K562 (cell line): ENCODE measurements around the gene GAB1.
A peak's percentile ranks its signal among the peaks of the same experiment; 100 is the strongest.

ENCODE experiments used
- ATF2 ChIP-seq: sonication (generic); formaldehyde crosslinking; IDR thresholded peaks from 2 replicates; pipeline ENCODE4 v1.8.1; 2022; ENCODE audit warnings: missing genetic modification reagents
- CC2D1A ChIP-seq: fragments of 450-650 bp; IDR thresholded peaks from 2 replicates; pipeline ENCODE4 v1.6.1; 2017; ENCODE audit warnings: mild to moderate bottlenecking
- CTCF ChIP-seq, 3 experiments: IDR thresholded peaks in 2 of 3; conservative IDR thresholded peaks in 1 of 3; 2 replicates each; pipeline ENCODE4 v1.5.1; 2011 to 2012; ENCODE audit warnings: low read length in 3 of 3, mild to moderate bottlenecking in 3 of 3, control low read depth in 2 of 3, improper control_type of control experiment in 1 of 3, inconsistent platforms in 1 of 3, low read depth in 1 of 3, mixed read lengths in 1 of 3, moderate library complexity in 1 of 3; ENCODE audit not compliant: insufficient read depth in 2 of 3
- E2F5 ChIP-seq: sonication (generic); formaldehyde crosslinking; IDR thresholded peaks from 2 replicates; pipeline ENCODE4 v1.8.0; 2022; ENCODE audit warnings: mild to moderate bottlenecking, missing genetic modification reagents
- ETV6 ChIP-seq, 3 experiments: fragments of 150-350 bp in 1 of 3; sonication (generic) in 1 of 3; formaldehyde crosslinking in 1 of 3; IDR thresholded peaks; 2 replicates each; pipeline versions ENCODE4 v1.6.1 to v1.8.0; 2014 to 2022; ENCODE audit warnings: borderline replicate concordance in 2 of 3, low read depth in 2 of 3, antibody characterized with exemption in 1 of 3, low read length in 1 of 3, mild to moderate bottlenecking in 1 of 3, missing genetic modification reagents in 1 of 3
- HCFC1 ChIP-seq: IDR thresholded peaks from 2 replicates; pipeline ENCODE4 v1.6.1; 2012; ENCODE audit warnings: low read depth, low read length, improper control_type of control experiment
- IRF1 ChIP-seq: sonication (generic); formaldehyde crosslinking; IDR thresholded peaks from 2 replicates; pipeline ENCODE4 v1.8.0; 2022; ENCODE audit warnings: missing genetic modification reagents, mild to moderate bottlenecking, borderline replicate concordance
- MAFG ChIP-seq: fragments of 450-650 bp; conservative IDR thresholded peaks from 2 replicates; pipeline ENCODE4 v1.6.1; 2016; ENCODE audit warnings: missing genetic modification characterization, missing compliant biosample characterization
- POLR2A ChIP-seq: fragments of 450-650 bp; conservative IDR thresholded peaks from 2 replicates; pipeline ENCODE4 v1.6.1; 2016
- SIX5 ChIP-seq, 2 experiments: IDR thresholded peaks; 2 replicates each; pipeline ENCODE4 v1.6.1; 2011; ENCODE audit warnings: low read length in 2 of 2, borderline replicate concordance in 1 of 2, low read depth in 1 of 2, mild to moderate bottlenecking in 1 of 2, moderate library complexity in 1 of 2; ENCODE audit not compliant: insufficient read depth in 1 of 2
- SP1 ChIP-seq: sonication (generic); formaldehyde crosslinking; IDR thresholded peaks from 2 replicates; pipeline ENCODE4 v1.8.1; 2022; ENCODE audit warnings: mild to moderate bottlenecking, missing genetic modification reagents
- ZNF695 ChIP-seq: fragments of 450-650 bp; formaldehyde crosslinking; IDR thresholded peaks from 2 replicates; pipeline ENCODE4 v1.4.0; 2020; ENCODE audit warnings: mild to moderate bottlenecking, moderate library complexity
- ZNF707 ChIP-seq: fragments of 250-450 bp; sonication (Bioruptor Pico); conservative IDR thresholded peaks from 2 replicates; pipeline ENCODE4 v1.8.0; 2022; ENCODE audit warnings: inconsistent platforms, mild to moderate bottlenecking, moderate library complexity

GRCh38 chr4:143359644-143360193, 23.0 kb downstream of the GAB1 start:
- TF ChIP-seq POLR2A (no peak), MAFG (tag) (peak; percentile 30; the same call in 1 of the 2 replicates), ZNF707 (no peak), ATF2 (CRISPR knock-in tag) (no peak), IRF1 (no peak), HCFC1 (no peak), SIX5 (IDR thresholded peaks at IDR 0.05; ENCODE audit: borderline replicate concordance in 1 of 2, insufficient read depth in 1 of 2, low read depth in 1 of 2, low read length in 2 of 2) (no peak), E2F5 (CRISPR knock-in tag) (no peak), CTCF (IDR thresholded peaks at IDR 0.05 in 2 of 3, conservative IDR thresholded peaks at IDR 0.05 in 1 of 3; ENCODE audit: insufficient read depth in 2 of 3, low read depth in 1 of 3, low read length in 3 of 3) (no peak), SP1 (CRISPR knock-in tag) (no peak), ETV6 (IDR thresholded peaks at IDR 0.05; ENCODE audit: borderline replicate concordance in 1 of 2, low read depth in 2 of 2, low read length in 1 of 2) (no peak), ETV6 (CRISPR knock-in tag; IDR thresholded peaks at IDR 0.05; ENCODE audit: borderline replicate concordance) (no peak), ZNF695 (CRISPR knock-in tag) (no peak), CC2D1A (no peak)
